Endothelial cell of umbilical vein (primary cell): ENCODE data around the gene OTOS.

Experiments
- POLR2A ChIP-seq: IDR thresholded peaks from 2 replicates; pipeline ENCODE4 v1.6.1; 2012; ENCODE audit warnings: low read depth, mild to moderate bottlenecking, control low read depth, low read length
- TF ChIP-seq, protein P1 (sequence below), 2 donors: IDR thresholded peaks; 1 replicate in 1 of 2; 2 replicates in 1 of 2; pipeline ENCODE4 v1.5.1; 2011; ENCODE audit warnings: low read length in 2 of 2, mild to moderate bottlenecking in 2 of 2, moderate library complexity in 2 of 2, control low read depth in 1 of 2, inconsistent platforms in 1 of 2, low read depth in 1 of 2; ENCODE audit not compliant: insufficient read depth in 1 of 2; ENCODE audit errors: extremely low read depth in 1 of 2

DNA sequence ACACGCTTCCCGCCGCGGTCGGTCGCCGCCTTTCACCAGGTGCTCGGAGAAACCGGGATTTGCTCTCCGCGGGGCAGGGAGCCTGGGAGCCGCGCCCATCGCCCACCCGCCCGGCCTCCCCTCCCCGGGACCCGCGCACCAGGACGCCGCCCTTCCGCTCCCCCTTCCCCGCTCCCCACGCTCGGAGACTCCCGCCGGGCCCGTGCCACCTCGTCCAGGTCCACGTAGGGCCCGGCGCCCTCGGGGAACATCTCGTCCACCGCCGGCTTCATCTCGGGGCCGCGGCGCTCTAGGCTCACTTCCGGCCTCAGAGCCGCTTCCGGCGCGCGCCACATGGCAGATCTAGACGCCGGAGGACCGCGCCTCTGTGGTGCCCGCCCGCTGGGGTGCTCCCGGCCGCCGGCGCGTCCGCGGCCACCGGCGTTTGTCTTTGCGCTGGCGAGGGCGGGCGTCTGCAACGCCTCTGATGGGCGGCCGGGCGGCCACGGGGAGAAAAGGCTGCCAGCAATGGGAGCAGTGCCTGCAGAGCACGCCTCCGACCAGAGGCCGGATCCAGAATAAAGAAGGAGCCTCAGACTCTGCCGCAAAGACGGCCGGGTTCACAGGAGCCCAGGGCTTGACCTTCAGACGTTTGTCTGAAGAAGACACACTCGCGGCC is 4.3 kb downstream of the OTOS start, which contains the start of gene COPS9:
- TF ChIP-seq, protein P1, sequence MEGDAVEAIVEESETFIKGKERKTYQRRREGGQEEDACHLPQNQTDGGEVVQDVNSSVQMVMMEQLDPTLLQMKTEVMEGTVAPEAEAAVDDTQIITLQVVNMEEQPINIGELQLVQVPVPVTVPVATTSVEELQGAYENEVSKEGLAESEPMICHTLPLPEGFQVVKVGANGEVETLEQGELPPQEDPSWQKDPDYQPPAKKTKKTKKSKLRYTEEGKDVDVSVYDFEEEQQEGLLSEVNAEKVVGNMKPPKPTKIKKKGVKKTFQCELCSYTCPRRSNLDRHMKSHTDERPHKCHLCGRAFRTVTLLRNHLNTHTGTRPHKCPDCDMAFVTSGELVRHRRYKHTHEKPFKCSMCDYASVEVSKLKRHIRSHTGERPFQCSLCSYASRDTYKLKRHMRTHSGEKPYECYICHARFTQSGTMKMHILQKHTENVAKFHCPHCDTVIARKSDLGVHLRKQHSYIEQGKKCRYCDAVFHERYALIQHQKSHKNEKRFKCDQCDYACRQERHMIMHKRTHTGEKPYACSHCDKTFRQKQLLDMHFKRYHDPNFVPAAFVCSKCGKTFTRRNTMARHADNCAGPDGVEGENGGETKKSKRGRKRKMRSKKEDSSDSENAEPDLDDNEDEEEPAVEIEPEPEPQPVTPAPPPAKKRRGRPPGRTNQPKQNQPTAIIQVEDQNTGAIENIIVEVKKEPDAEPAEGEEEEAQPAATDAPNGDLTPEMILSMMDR (IDR thresholded peaks at IDR 0.05; ENCODE audit: extremely low read depth in 1 of 2, insufficient read depth in 1 of 2, low read depth in 1 of 2, low read length in 2 of 2): no peak
- TF ChIP-seq POLR2A: peak; percentile 72
